Stimulated activated CD8-positive, alpha-beta memory T cell treated with anti-CD3 and anti-CD28 coated beads, Interleukin-4, amount 100 ng/mL, for 24 hours (primary cell): Measurements from ENCODE around the gene WIPF1.
A peak's percentile ranks its signal among the peaks of the same experiment; 100 is the strongest.

Experiments
- DNase-seq: peaks from one replicate; pipeline ENCODE4 v3.0.0-alpha.2; 2020; ENCODE audit warnings: low read depth

WIPF1 gene

DNA sequence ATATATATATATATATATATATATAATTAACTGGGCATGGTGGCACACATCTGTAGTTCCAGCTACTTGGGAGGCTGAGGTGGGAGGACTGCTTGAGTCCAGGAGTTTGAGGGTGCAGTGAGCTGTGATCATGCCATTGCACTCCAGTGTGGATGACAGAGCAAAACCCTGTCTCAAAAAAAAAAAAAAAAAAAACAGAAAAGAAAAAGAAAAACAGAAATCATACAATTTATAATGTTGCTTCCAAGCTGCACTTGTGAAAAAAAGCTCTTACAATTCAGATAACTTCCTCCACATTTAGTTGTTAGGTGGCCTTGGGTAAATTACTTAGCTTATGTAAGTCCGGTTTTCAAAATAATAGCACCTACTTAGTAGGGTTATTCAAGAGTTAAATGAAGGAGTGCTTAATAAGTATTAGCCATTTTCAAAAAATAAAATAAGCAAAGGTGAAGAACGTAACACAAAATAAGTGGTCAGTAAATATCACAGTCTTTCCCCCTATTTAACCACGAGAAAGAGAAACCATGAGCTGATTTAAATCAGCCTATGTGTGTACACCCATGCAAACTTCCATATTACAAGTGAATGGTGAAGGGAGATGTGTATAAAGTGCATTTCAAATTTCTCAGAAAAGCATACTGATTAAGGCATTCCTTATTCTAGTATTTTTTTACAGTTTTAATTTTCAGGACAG is 2.3 kb downstream of the WIPF1 start:
- no peak for DNase-seq

DNA sequence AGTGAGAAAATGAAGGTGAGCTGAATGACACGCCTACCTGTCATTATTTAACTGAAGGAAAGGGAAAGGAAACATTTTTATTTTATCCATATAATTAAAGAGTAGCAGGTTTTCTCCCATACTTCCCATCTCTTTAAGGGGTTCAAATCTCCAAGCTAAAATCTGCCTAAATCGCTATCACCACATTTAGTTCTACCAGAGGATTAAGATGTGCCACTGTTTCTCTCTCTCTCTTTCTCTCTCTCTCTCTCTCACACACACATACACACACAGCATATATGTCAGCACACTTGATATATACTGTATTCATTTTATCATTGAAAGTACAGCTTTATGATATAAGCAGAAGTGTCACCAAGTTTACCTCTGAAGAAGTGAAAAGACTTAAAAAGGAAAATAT is 3.1 kb downstream of the WIPF1 start:
- DNase-seq, result no peak

DNA sequence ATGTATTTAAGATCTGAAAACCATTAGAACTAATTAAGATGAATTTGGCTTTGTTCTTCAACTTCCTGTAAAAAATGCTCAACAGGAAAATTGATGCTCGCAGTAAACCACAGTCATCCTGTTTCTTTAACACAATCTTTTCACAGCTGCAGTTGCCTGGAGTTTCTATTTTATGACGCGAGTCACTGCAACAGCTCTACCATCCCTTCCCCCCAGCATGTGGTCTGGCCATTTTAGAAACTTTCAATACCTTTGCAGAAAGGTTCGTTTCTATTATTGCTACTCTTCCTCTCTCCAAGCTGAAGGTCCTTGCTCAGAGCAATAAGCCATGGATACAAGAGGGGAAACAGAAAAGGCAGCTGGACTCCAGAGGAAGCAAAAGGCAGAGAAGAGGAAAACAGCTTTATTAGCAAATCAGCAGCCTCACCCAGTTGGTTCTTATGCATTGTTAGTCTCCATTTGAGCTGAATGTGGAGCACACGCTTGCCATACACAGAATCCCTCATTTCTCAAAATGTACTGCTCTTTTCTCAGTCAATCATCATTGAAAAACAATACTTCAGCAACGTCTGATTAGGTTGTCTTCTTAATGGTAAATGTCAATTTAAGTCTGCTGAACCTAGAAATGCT is 3.9 kb downstream of the WIPF1 start:
- peak; percentile 26 for DNase-seq

DNA sequence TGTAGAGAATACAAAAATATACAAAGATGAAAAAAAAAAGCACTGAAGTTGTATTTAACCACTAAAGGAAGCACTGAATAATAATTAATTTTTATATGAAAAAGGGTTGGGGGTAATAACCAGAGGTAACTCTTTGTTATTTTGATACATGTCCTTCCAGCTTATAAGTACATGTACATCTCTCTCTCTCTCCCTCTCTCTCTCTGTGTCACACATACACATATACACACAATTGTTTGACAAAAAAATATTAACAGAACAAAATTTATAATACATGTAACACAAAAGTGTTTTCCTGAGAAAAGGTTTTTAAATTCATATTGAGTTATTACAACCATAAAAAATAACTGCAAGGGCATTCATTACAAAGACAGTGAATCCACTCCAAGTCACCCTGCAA is 4.6 kb downstream of the WIPF1 start:
- no peak for DNase-seq

DNA sequence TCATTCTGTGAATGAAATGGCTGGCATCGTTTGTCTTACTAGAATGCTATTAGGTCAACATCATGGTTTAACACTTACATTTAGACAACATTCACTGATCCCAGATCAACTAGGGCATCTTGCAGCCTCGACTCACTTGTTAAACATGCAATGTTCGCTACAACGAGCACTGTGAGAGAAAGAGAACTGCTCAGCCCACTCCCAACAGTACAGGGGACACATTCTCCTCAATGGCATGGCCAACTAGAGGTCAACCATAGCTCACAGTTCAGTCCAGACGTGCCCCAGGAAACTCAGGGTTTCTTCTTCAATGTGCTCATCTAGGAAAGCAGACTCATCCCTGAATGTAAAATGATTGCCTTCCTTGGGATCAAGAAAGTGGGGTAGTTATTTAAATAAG is 5.9 kb downstream of the WIPF1 start:
- DNase-seq, result no peak

DNA sequence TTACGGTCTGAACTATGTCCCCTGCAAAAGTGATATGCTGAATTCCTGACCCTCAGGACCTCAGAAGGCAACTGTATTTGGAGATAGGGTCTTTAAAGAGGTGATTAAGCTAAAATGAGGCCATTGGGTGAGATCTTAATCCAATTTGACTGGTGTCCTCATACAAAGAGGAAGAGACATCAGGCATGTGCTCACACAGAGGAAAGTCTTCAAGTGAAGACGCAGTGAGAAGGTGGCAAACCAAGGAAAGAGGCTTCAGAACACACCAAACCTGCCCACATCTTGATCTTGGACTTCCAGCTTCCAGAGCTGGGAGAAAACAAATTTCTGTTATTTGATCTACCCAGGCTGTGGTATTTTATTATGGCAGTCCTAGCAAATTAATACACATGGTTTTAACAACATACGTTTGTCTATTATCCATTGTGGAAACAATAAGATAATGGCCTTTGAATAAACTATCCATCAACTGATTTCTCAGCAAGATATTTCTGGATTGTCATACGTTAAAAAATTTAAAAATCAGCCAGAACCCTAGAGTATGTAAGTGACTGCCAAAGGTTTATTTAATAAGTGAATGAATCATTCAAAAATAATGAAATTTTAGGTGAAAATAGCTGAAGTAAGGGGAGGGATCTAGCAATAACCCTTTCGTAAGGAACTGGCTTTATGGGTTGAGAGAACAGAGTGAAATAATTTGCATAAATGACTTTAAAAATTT is 6.5 kb downstream of the WIPF1 start:
- DNase-seq, result no peak

DNA sequence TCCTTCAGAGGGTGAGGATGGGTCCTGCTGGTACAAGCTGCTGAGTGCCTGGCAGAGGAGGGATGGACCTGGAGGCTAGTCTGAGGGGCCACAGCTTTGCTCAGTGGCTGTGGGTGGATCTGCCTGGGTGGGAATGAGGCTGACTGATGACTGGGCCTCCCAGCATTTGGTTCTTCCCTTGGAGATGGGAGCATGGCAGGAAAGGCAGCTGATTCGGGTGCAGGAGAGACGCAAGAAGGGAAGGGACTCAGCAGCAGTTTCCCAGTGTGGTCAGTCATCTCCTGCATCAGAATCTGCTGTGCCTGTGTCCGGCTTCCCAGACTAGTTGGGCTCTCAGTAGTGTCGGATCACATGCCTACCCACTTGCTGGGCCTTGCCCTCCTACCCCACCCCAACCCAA is 7.3 kb downstream of the WIPF1 start:
- DNase-seq, result no peak

DNA sequence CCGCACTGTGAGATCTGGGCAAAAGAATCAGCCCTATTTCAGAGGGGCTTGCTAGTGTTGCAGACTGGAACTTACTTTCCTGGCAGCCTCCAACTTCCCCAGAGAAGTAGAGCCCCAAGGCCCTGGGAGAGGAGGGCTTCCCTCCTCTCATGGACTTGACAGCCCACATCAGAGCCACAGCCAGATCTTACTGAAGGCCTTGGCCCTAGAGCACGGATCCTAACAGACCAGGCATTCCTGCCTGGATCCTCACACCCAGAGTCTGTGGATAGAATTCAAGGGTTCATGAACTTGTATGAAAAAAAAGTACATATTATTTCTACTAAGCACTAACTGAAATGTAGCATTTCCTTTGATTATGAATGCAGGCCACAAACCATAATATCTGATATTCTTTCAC is 8.3 kb downstream of the WIPF1 start:
- no peak for DNase-seq

DNA sequence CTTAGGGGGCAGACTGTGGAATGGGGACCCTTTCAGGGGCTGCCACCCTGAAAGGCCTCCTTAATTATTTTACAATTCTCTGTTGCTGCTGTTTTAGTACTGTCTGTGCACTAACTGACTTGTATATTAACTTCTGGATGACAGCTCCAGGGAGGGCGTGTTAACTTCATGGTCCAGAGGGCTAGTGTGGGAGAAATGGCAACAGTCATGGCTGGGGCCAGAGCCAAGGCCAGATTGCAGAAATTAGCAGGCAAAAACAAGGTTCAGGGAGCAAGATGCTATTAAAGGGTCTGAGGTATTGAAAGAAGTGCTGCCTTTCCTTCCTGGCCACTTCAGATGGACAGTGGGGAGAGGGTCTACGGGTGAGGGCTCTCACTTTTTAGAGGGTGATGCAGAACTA is 9.1 kb downstream of the WIPF1 start:
- DNase-seq, result no peak

DNA sequence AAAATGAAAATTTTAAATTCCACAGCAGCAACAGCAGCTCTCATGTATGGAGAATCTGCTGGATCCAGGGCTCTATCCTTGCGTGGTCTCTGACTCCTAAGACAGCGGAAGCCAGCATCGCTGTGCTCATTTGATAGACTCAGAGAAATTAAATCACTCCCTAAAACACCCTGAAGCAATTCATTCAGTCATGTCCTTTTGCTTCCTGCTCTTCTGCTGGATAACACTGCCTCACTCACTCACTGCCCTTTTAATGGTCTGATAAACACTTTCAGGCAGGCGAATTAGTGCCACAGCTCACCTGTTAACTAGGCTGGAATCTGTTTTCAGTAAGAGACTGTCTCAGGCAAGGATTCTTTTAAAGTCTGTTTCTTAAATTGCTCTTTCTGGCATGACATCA is 10.0 kb downstream of the WIPF1 start:
- no peak for DNase-seq

DNA sequence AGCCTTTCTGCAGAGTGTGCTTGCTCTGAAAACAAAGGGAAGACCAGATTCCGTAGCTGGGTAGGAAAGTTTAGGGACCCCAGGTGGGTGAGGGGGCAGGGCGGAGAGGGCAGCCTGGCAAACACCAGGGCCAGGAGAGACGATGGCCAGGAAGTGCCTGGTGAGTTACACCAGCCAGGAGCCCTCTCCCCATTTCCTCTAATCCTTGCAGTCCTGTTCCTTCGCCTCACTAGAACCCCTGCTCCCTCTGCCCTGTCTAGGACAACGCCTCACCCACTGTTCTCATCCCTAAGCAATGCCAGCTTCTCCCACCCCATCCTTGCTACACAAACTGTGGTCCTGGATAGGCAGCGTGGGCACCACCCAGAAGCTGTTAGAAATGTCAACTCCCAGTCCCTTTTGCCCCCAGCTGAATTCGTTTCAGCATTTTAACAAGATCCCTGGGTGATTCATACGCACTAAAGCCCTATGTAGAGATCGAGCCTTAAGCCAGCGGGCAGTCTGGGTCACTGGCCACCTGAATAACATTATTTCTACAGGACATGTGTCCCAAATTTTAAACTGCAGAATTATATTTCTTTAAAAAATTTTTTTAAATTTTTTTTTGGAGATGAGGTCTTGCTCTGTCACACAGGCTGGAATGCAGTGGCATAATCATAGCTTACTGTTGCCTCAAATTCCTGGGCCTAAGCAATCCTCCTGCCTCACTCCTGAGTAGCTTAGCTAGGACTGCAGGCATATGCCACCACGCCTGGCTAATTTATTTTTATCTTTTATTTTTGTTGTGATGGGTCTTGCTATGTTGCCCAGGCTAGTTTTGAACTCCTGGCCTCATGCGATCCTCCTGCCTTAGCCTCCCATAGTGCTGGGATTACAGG is 10.9 kb downstream of the WIPF1 start:
- DNase-seq, result no peak

DNA sequence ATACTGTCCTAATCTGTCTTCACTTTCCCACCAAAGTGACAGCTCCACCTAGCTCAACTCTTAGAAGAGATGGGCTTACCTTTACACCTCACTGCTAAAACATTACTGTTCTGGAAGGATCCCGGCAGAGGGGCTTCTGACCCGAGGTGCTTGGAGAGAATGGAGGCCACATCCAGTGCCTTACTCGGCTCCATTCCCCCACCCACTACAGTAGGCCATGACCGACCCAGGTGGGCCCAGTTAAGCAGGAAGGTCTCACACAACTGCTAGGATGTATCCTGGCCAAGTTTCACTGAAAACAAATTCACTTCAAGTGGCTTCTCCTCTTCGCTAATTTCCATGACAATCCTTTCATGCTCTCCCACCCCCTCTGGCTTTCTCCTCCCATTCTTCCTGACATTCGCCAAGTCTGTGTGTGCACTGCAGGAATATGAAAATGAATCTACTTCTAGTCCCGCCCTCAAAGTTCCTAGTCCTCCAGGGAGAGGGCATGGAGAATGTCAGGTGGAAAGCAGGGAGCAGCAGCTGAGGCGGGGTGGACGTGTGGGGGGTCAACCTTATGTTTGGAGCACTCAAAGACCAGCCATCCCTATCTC is 11.8 kb downstream of the WIPF1 start:
- DNase-seq, result no peak

DNA sequence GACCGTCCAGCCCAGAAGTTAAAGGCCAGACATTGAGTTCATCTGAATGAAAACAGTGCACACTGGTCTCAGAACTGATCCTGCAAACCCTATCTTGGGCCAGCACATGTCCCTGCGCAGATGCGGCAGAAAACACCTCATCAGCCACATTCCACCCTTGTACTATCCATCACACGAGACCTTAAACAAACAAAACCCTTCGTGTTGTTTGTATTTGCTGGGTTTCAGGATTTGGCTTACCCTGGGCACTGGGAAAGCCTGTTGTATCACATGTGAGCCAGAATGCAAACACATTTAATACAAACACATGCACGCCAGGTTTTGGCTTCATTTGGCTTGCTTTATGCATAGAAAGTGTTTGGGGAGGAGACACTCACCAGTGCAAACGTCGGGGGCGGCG is 12.5 kb downstream of the WIPF1 start:
- DNase-seq, result no peak

DNA sequence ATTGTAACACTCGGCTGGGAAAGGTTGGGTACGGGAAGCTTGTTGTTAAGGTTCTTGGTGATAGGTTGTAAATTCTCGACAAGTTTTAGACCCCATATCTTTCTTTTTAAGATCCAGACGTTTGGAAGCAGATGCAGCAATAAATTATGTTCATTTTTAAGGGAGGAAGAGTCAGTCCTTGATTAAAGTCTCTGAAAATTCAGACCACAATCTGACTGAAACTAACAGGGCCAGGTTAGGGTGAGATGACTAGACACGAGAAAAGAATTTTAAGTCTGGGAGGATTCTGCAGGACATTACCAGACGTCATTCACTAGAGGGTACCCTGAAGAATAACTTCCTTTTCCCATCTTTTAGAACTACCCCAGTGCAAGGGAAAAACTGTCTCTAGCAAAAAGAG is 16.1 kb downstream of the WIPF1 start:
- no peak for DNase-seq

DNA sequence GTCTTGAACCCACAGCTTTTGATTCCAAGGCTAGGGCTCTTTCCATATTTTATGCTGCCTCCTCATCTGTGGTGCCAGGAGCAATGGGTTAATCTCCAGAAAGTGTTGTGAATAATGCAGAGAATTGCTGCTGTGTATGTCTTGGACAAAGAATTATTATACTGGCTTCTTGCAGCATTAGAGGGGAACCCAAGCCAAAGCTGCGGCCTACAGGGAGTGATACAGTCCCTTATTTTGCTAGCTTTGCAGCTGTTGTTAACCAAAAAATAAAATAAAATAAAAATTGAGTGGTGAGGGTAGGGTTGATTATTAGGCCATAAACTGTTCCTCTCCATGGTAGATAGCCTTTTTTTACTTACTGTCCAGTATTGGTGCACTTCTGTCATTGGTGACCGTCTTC is 16.7 kb downstream of the WIPF1 start:
- no peak for DNase-seq

DNA sequence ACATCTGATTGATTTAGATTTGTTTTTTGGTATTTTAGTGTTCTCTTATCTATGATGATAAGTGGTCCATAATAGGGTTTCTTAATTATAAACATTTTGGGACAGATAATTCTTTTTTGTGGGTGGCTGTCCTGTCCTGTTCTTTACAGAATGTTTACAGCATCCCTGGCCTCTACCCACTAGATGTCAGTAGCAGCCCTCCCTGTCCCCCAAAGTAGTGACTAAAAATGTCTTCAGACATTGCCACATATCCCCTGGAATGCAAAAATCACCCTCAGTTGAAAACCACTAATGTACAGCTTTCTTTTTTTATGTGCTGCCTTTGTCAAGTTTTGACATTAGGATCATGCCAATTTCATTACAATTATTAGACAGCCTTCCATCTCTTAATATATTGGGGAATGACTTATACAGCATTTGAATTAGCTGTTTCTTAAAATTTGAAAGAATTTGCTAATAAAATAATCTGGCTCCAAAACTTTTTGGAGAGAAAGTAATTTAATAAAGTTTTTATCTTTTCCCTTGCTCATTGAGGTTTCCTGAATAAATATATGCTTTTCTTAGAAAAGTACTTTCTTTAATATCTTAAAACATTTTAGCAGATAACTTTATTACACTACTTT is 19.5 kb downstream of the WIPF1 start:
- peak; percentile 30 for DNase-seq

DNA sequence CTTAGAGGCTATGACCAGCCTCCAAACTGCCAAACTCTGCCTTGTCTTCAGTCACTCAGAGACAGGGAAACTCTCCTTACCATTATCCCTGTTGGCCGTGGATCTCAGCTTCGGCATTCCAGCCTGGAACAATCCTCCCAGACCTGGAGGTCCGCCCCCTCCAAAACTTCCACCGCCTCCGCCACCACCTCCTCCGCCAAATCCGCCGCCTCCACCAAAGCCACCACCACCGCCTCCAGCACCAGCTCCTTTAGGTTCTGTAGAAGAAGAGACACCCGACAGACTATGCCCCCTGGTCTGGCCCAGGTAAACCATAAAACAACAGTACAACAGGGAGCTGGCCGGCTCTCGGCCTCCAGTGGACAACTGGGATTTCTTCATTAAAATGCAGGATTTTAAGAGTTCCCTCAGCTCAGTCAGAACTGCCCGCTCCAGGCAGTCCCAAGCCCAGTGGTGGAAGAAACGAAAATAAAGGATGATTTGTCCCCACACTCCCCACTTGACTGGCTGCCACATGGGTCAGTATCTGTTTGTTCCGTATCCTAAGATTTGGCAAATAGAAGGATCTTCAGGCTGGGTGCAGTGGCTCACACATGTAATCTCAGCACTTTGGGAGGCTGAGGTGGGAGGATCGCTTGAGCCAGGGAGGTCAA is 22.4 kb downstream of the WIPF1 start:
- no peak for DNase-seq

DNA sequence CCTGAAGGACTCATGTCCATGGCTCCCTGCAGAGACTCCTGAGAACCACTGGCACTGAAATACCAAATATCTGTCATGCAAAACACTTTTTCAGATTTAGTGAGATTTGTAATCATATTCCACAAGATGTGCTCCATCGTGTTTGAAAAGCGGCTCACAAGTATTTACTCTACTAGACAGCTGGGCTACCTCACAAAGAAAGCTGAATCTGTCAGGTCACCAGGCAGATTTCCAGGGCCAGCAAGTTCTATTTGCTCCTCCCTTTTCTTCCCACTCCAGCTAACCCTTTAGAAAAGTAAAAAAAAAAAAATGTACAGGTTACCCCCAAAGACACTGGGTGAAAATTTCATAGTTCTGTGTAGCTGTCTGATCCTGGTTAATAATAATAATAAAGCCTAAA is 22.9 kb downstream of the WIPF1 start:
- no peak for DNase-seq

DNA sequence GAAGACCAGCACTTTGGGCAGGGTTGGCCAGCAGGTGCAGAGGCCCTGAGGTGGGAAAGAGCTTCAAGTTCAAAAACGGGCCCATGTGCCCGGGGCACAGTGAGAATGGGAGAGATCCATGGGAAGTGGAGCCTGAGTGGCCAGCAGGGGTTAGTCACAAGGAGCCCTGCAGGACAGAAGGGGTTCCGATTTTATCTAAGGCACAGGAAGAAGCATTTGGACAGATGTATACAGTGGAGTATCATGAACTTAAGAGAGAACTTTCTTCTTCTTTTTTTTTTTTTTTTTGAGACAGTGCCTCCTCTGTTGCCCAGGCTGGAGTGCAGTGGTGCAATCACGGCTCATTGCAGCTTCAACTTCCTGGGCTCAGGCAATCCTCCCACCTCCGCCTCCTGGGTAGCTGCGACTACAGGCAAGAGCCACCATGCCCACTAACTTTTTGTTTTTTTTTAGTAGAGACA is 24.0 kb downstream of the WIPF1 start:
- DNase-seq, result no peak

DNA sequence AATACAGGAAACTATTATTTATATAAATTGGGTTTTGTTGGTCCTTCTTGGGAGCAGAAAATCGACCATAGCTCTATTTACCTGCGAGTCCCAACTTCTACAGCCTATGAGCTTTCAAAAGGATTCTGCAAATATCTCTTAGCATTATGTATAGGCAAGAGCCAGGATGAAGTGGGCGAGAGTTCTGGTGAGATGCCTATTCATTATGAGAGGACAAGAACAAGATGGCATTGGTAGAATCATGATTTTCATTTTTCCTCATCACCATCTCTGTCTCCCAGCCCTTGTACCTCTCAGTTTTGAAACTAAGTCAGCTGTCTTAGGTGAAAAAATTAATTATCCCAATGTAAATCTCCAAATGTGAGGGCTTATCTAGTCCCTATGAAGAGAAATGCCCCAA is 25.0 kb downstream of the WIPF1 start:
- no peak for DNase-seq
